ENCODE data around the gene RSL24D1.
"Not testable (repeated sequence)": the region's sequence is repeated elsewhere in the genome, so short reads cannot be mapped to it uniquely, and the experiment has no call there.

The RSL24D1 gene

DNA sequence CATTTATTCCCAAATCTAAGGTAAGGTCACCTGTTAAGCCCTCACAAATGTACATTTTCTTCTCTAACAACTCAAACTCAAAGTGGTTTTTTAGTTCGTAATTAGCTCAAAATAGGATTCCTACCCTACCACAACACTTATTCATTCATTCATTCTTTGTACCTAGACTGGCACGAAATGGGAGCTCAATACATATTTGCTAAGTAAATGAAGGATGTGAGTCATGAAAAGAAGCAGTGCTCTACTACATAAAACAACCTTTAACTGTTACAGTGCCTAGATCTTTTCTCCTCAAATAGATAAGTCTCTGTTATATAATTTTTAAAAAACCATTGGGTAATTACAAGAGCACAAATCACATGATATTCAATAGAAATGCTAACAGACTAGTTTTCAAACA, 13.1 kb downstream of the RSL24D1 start:
- TF ChIP-seq ZNF274 (IDR thresholded peaks at IDR 0.05; ENCODE audit: low read depth, low read length), result no peak
- H3K4me3 ChIP-seq (ENCODE audit: low read length), result no peak overlapping the region

GRCh38 chr15:55179141-55179540, 17.6 kb downstream of the RSL24D1 start:
- no peak for TF ChIP-seq ZNF274 (IDR thresholded peaks at IDR 0.05; ENCODE audit: low read depth, low read length)
- H3K4me3 ChIP-seq (ENCODE audit: low read length), result no peak overlapping the region

- no peak for TF ChIP-seq ZNF274 (IDR thresholded peaks at IDR 0.05; ENCODE audit: low read depth, low read length)
- H3K4me3 ChIP-seq (ENCODE audit: low read length), result no peak overlapping the region
Observed at GRCh38 chr15:55170361-55170760, 26.4 kb downstream of the RSL24D1 start.

DNA sequence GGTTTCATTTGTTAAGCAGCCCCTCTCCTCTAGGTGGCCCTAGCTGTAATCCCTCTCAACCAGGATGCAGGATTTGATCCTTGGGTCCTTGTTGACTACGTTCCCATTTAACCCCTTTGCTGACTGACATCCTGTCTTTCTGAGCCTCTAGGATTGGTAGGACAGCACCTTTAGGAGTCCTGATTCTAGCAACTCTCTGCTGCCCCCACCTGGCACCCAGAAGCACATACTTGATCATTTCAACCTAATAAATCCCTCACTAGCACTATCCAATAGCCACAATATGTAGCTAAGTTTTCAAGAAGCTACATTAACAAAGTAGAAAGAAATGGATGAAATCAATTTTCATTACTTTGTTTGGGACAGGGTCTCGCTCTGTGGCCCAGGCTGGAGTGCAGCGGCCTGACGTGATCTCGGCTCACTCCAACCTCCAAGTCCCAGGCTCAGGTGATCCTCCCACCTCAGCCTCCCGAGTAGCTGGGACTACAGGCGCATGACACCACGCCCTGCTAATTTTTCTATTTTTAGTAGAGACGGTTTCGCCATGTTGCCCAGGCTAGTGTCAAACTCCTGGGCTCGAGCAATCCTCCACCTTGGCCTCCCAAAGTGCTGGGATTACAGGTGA, 28.3 kb downstream of the RSL24D1 start:
- H3K4me3 ChIP-seq (ENCODE audit: low read length), result no peak overlapping the region
- no peak for TF ChIP-seq ZNF274 (IDR thresholded peaks at IDR 0.05; ENCODE audit: low read depth, low read length)

- no peak for TF ChIP-seq ZNF274 (IDR thresholded peaks at IDR 0.05; ENCODE audit: low read depth, low read length)
- H3K4me3 ChIP-seq (ENCODE audit: low read length), result no peak overlapping the region
Observed at GRCh38 chr15:55164284-55164683, 32.5 kb downstream of the RSL24D1 start.

DNA sequence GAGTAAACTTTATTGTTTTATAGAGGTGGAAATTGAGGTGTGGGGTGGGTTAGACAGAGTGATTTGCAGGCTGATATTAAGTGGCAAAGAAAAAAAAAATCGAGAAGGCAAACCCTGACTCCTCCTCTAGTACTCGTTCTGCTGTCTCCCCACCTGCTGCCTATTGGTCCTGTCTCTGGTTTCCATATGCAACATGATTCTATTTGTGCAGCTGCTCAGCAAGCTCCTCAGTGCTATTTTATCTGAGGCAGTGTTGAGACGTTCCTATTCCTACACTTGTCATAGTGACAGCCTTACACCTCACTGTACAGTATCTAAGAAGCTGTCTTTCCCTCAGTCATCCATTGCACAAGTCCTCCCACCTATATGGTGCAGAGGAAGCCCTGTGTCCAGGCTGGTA, 45.1 kb downstream of the RSL24D1 start:
- TF ChIP-seq ZNF274 (IDR thresholded peaks at IDR 0.05; ENCODE audit: low read depth, low read length), result no peak
- H3K4me3 ChIP-seq (ENCODE audit: low read length), result no peak overlapping the region

DNA sequence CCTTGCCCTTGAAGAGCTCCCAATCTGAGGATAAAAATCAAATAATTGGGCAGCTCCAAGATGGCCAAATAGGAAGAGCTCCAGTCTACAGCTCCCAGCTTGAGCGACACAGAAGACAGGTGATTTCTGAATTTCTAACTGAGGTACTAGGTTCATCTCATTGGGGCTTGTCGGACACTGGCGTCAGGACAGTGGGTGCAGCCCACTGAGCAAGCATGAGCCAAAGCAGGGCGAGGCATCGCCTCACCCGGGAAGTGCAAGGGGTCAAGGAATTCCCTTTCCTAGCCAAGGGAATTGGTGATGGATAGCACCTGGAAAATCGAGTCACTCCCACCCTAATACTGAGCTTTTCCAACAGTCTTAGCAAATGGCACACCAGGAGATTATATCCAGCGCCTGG, 53.6 kb downstream of the RSL24D1 start:
- not testable (repeated sequence) for H3K4me3 ChIP-seq (ENCODE audit: low read length)

DNA sequence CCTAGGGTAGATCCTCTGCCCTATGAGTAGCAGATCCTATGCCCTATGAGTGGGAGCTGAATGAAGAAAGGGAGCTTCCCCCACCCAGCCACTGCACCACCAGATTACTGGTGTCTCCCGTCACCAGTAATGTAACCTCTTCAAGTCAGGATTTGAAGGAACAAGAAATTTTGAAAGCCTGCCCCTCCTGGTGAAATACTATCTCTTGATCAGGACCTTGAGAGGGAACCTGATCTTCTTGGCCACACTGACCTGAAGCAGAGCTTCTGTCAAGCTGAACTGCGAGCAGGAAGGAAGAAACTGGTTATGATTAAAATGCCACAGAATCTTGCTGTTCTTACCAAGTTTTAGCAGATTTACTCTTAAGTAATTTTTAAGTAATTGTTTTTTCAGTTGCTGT, 62.8 kb downstream of the RSL24D1 start:
- no peak for TF ChIP-seq ZNF274 (IDR thresholded peaks at IDR 0.05; ENCODE audit: low read depth, low read length)
- no peak overlapping the region for H3K4me3 ChIP-seq (ENCODE audit: low read length)

DNA sequence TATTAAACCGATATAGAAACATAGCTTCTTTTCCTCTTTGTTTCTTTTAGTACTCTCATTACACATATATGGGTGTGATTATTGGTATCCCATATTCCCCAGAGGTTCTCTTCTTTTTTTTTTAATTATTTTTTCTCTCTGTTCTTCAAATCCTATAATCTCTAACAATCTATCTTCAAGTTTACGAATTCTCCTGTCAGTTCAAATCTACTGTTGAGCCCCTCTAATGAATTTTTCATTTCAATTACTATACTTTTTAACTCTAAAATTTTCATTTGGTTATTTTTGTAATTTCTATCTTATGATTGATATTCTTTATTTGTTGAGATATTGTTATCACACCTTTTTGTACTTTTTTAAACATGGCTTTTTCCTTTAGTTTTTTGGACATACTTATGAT, 64.1 kb downstream of the RSL24D1 start:
- no peak overlapping the region for H3K4me3 ChIP-seq (ENCODE audit: low read length)
- TF ChIP-seq ZNF274 (IDR thresholded peaks at IDR 0.05; ENCODE audit: low read depth, low read length), result no peak
